GM23338 (cell line): Measurements from ENCODE around the gene ZCCHC10.

Experiments used
- CTCF ChIP-seq, 2 experiments: fragments of 200-600 bp in 1 of 2; sonication (generic) in 1 of 2; conservative IDR thresholded peaks; 2 replicates each; pipeline versions ENCODE4 v1.5.1 to v1.6.1; 2016 to 2017; ENCODE audit warnings: antibody characterized with exemption in 2 of 2, low read depth in 2 of 2, mild to moderate bottlenecking in 2 of 2, moderate library complexity in 1 of 2
- EZH2 ChIP-seq: fragments of 200-600 bp; sonication (generic); IDR thresholded peaks from one replicate; pipeline ENCODE4 v1.8.0; 2017; ENCODE audit warnings: antibody characterized with exemption, mild to moderate bottlenecking, low read depth; ENCODE audit not compliant: unreplicated experiment
- EZH2phosphoT487 ChIP-seq: fragments of 200-600 bp; sonication (generic); IDR thresholded peaks from one replicate; pipeline ENCODE4 v1.8.1; 2018; ENCODE audit warnings: antibody characterized with exemption; ENCODE audit not compliant: unreplicated experiment
- JUNB ChIP-seq: IDR thresholded peaks from one replicate; pipeline ENCODE4 v1.6.1; 2016; ENCODE audit warnings: antibody characterized with exemption; ENCODE audit not compliant: unreplicated experiment

GRCh38 chr5:133025804-133026663, at the start of gene ZCCHC10:
- no peak for TF ChIP-seq CTCF (conservative IDR thresholded peaks at IDR 0.05; ENCODE audit: low read depth in 2 of 2)
- no peak for TF ChIP-seq JUNB
- no peak for TF ChIP-seq EZH2phosphoT487
- no peak for TF ChIP-seq EZH2
